Coronary artery (tissue), 2 donors: ENCODE data around the gene MEX3B.
"Not testable (repeated sequence)": the region's sequence is repeated elsewhere in the genome, so short reads cannot be mapped to it uniquely, and the experiment has no call there.

Experiments used
- DNase-seq: peaks from one replicate; pipeline ENCODE4 v3.0.0-alpha.2; 2017; ENCODE audit warnings: low spot score
- H3K27ac ChIP-seq, 2 donors: fragments of 200-600 bp; sonication (generic); one replicate each; pipeline ENCODE4 v1.5.1; 2016 to 2019
- H3K4me3 ChIP-seq: fragments of 200-600 bp; sonication (generic); 2 replicates; pipeline ENCODE4 v1.5.1; 2016; ENCODE audit warnings: mild to moderate bottlenecking, moderate library complexity
- CTCF ChIP-seq: fragments of 200-600 bp; sonication (generic); IDR thresholded peaks from one replicate; pipeline ENCODE4 v1.5.1; 2019; ENCODE audit warnings: antibody characterized with exemption

Gene MEX3B

GRCh38 chr15:82043130-82043673 is 2.6 kb downstream of the MEX3B start:
- DNase-seq: no peak
- peak overlapping the region; percentile 92 for H3K4me3 ChIP-seq
- no peak overlapping the region for H3K27ac ChIP-seq
- no peak for TF ChIP-seq CTCF

DNA sequence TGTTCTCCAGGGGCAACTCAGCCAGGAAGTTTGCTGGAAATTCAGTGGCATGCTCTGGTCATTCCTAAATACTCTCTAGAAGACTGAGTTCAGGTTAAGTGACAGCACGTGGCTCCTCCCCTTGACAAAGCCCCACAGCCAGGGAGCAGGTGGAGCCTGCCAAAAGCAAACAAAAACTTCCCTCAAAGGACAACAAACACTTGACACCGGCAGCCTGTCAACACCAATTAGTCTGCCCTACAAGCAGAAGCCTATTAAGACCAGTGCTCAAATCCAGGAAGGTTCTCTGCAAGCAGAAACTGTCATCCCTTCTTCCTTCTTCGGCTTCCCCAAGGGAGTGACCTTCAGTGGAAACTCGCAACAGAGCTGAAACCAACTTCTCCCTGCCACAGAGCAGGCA is 5.0 kb downstream of the MEX3B start:
- no peak for TF ChIP-seq CTCF
- H3K27ac ChIP-seq: no peak overlapping the region
- DNase-seq: no peak
- no peak overlapping the region for H3K4me3 ChIP-seq

- H3K27ac ChIP-seq: no peak overlapping the region
- TF ChIP-seq CTCF: no peak
- no peak for DNase-seq
- no peak overlapping the region for H3K4me3 ChIP-seq
These were observed 5.4 kb downstream of the MEX3B start for GRCh38 chr15:82040390-82040789.

DNA sequence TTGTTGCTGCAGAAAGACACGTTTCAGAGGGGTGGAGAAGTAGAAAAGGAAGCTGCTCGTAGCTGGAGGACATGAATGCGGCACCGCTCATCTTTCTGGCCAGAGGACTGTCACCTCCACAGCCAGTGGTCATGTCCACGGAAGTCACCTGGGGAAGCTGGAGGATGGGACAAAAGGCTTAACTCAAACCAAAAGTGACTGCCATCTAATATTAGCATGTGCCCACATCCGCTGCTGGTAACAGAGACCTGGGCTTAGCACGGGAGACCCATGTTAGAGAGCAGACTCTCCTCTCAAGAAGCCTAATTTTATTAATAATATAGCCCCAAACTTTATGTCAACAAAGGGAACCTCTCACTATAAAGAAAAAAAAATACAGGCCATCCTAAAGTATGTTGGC is 5.9 kb downstream of the MEX3B start:
- no peak for TF ChIP-seq CTCF
- DNase-seq: no peak
- H3K27ac ChIP-seq: no peak overlapping the region
- H3K4me3 ChIP-seq: no peak overlapping the region

- TF ChIP-seq CTCF: no peak
These were observed 9.4 kb downstream of the MEX3B start for GRCh38 chr15:82036461-82036860.

GRCh38 chr15:82031871-82032270 is 13.9 kb downstream of the MEX3B start:
- no peak for DNase-seq
- H3K27ac ChIP-seq: no peak overlapping the region
- no peak overlapping the region for H3K4me3 ChIP-seq
- TF ChIP-seq CTCF: no peak

More at GRCh38 chr15:82036461-82036860, 9.4 kb downstream of the MEX3B start:
- H3K4me3 ChIP-seq: no peak overlapping the region
- no peak overlapping the region for H3K27ac ChIP-seq
- no peak for DNase-seq

DNA sequence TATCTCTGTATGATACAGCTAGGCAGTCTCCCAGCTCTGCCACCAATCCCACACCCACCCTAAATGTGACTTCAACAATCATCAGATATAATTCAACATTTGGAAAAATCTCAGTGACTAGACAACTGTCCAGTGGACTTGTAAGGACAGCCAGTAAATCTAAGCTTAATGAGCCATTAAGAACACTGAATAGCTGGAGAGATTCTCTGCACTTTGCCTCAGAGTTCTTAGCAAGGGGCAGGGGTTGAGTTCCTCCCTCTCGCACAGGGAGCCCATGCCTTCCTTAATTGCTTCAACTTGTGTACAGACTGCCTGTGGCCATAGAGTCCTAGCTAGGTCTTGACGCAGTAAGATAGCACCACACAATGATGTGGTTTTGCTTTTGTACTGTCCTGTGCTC is 15.6 kb downstream of the MEX3B start:
- no peak for TF ChIP-seq CTCF
- H3K27ac ChIP-seq: no peak overlapping the region
- no peak overlapping the region for H3K4me3 ChIP-seq
- no peak for DNase-seq

DNA sequence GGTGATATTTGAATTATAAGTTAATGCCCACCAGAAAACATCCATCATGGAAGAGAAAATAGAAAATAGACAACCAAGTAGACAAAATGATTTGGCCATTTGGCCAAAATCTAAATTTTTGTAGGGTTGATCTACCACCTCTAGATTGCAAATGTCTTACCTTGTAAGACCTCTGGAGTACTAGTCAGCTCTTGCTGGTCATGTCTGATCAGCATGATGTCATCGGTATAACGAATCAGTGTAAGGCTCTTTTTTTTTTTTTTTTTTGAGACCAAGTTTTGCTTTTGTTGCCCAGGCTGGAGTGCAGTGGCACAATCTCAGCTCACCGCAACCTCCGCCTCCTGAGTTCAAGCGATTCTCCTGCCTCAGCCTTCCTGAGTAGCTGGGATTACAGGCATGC is 17.7 kb downstream of the MEX3B start:
- not testable (repeated sequence) for DNase-seq, H3K4me3 ChIP-seq, H3K27ac ChIP-seq
